Superior temporal gyrus (tissue), 1 donor: ENCODE measurements around the gene VIM.
A peak's percentile ranks its signal among the peaks of the same experiment; 100 is the strongest.
"Not testable (repeated sequence)": the region's sequence is repeated elsewhere in the genome, so short reads cannot be mapped to it uniquely, and the experiment has no call there.

Experiments used
- DNase-seq: peaks from one replicate; pipeline ENCODE4 v3.0.0-alpha.2; 2016; ENCODE audit errors: extremely low spot score

Gene VIM

GRCh38 chr10:17256051-17256450 is 28.0 kb downstream of the VIM start:
- DNase-seq, result no peak

GRCh38 chr10:17256627-17257026 is 28.6 kb downstream of the VIM start:
- DNase-seq, result no peak

- peak; percentile 92 for DNase-seq
These were observed 29.7 kb downstream of the VIM start for GRCh38 chr10:17257466-17258321.

- DNase-seq, result no peak
These were observed 34.5 kb downstream of the VIM start for GRCh38 chr10:17262502-17262901.

- no peak for DNase-seq
These were observed 35.5 kb downstream of the VIM start for GRCh38 chr10:17263580-17263979.

- DNase-seq, result no peak
These were observed 37.4 kb downstream of the VIM start for GRCh38 chr10:17265468-17265867.

GRCh38 chr10:17266549-17266948 is 38.5 kb downstream of the VIM start:
- not testable (repeated sequence) for DNase-seq

- DNase-seq, result no peak
These were observed 44.6 kb downstream of the VIM start for GRCh38 chr10:17272648-17273047.

GRCh38 chr10:17273403-17273802 is 45.4 kb downstream of the VIM start:
- no peak for DNase-seq

- DNase-seq, result no peak
These were observed 48.8 kb downstream of the VIM start for GRCh38 chr10:17276756-17277424.

GRCh38 chr10:17278607-17279240 is 50.7 kb downstream of the VIM start:
- DNase-seq, result no peak

GRCh38 chr10:17282311-17282710 is 54.3 kb downstream of the VIM start:
- DNase-seq, result no peak

- DNase-seq, result no peak
These were observed 58.8 kb downstream of the VIM start for GRCh38 chr10:17286562-17287550.
